Cortex of kidney (tissue), 1 donor: ENCODE measurements around the gene ASCL3.
"Not testable (repeated sequence)": the region's sequence is repeated elsewhere in the genome, so short reads cannot be mapped to it uniquely, and the experiment has no call there.

ENCODE experiments used
- DNase-seq: peaks from one replicate; lab custom pipeline; 2025; lab: John Stamatoyannopoulos, UW

Gene ASCL3

GRCh38 chr11:8942518-8943066, at the start of gene ASCL3:
Gene ASCL3, minus strand, starts transcription at chr11:8943016. Its CDS starts 4,855 bp downstream, at chr11:8938161.
- DNase-seq, result no peak

GRCh38 chr11:8989453-8989852, 46.6 kb upstream of the ASCL3 start:
- DNase-seq, result no peak

- no peak for DNase-seq
Observed at GRCh38 chr11:8988329-8989234, 45.8 kb upstream of the ASCL3 start.

- DNase-seq, result no peak
Observed at GRCh38 chr11:8987446-8987845, 44.6 kb upstream of the ASCL3 start.

- DNase-seq, result not testable (repeated sequence)
Observed at GRCh38 chr11:8986772-8987171, 44.0 kb upstream of the ASCL3 start.

- no peak for DNase-seq
Observed at GRCh38 chr11:8985462-8985861, 42.6 kb upstream of the ASCL3 start.

GRCh38 chr11:8983552-8983951, 40.7 kb upstream of the ASCL3 start:
- no peak for DNase-seq

- no peak for DNase-seq
Observed at GRCh38 chr11:8980485-8980884, 37.7 kb upstream of the ASCL3 start.

GRCh38 chr11:8979365-8979764, 36.5 kb upstream of the ASCL3 start:
- not testable (repeated sequence) for DNase-seq

GRCh38 chr11:8973121-8973520, 30.3 kb upstream of the ASCL3 start:
- DNase-seq, result no peak

- DNase-seq, result no peak
Observed at GRCh38 chr11:8971924-8972316, 29.1 kb upstream of the ASCL3 start.

GRCh38 chr11:8971196-8971923, 28.5 kb upstream of the ASCL3 start:
- no peak for DNase-seq

GRCh38 chr11:8967184-8967583, 24.4 kb upstream of the ASCL3 start:
- no peak for DNase-seq

GRCh38 chr11:8964324-8965320, 21.8 kb upstream of the ASCL3 start, which contains the start of gene TMEM9B:
Gene TMEM9B, minus strand, starts transcription at chr11:8964442. Its CDS starts 129 bp downstream, at chr11:8964313.
- DNase-seq, result peak; percentile 74

GRCh38 chr11:8963569-8964323, 20.9 kb upstream of the ASCL3 start:
- peak; percentile 74 for DNase-seq

- no peak for DNase-seq
Observed at GRCh38 chr11:8962841-8963240, 20.0 kb upstream of the ASCL3 start.

GRCh38 chr11:8961401-8961800, 18.6 kb upstream of the ASCL3 start:
- no peak for DNase-seq

GRCh38 chr11:8959546-8960166, 16.8 kb upstream of the ASCL3 start:
- no peak for DNase-seq

GRCh38 chr11:8956860-8957259, 14.0 kb upstream of the ASCL3 start:
- DNase-seq, result no peak

- DNase-seq, result no peak
Observed at GRCh38 chr11:8948886-8949285, 6.1 kb upstream of the ASCL3 start.
